Endometrial microvascular endothelial cells (primary cell): Measurements from ENCODE around the gene BCL10. TPM values are rescaled to one million over a fixed set of nuclear protein-coding genes. Genes with fewer than 3 reads are reported as not detected.

Experiments
- in situ Hi-C: cut with HindIII; loops from 2 replicates; pipeline ENCODE4 v1.10.0; 2017; ENCODE audit warnings: low sequenced_read_pairs, low pct_unique_long_range_greater_than_20kb; ENCODE audit errors: inconsistent ontology term
- total RNA-seq: library from RNA; depleted of rRNA; stranded (reverse); fragments of >200 nt; gene quantifications from one replicate; pipeline ENCODE4 v1.2.3, GENCODE V29; 2015; ENCODE audit errors: inconsistent ontology term

The BCL10 gene
- total RNA-seq, 1 donor from 2014 or later = 73.1 TPM

DNA sequence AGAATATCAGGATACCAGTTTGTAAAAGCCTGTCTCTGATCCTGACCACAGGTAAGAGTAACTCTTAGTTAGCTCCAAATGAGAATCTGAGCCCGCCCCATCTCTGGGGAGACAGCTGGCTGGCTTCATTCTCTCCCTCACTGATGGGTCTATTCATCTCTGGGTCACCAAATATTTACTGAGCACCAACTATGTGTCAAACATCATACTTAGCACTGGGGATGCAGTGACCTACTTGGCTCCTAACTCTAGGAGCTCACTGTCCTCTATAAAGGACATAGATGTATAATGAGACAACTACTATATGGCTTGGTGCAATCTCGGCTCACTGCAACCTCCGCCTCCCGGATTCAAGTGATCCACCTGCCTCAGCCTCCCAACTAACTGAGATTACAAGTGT lies 29.8 kb upstream of the BCL10 start:
- in situ Hi-C loops = no loop called here

DNA sequence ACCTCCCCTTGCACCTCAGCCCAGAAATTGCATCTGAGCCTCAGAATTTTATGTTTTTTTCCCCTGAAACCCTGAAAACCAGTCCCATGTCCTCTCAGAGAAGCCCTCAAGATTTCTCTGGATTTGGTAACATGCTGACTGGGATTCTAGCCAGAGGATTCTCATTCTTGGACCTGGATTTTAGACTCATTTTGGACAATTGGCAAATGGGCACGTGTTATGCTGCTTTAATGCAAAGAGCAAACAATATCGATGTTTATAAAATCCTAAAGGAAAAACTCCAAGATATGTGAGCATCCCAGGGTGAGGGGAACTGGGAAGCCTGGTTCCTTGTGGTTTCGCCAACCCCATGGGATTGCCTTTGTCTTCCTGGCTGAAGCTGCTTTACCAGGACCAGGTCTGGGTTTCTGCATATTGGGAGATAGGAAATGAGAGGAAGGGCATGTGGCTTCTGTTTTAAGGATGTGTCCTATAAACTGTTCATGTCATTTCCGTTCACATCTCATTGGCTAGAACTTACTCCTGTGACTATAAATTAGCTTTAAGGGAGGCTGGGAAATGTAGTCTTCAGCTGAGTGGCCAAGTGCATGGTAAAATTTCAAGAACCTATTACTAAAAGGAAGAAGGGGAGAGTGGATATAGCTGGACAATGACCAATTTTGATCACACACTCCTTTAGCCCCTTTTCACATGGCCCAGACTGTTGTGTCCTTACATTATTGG lies 27.2 kb upstream of the BCL10 start:
- in situ Hi-C loops = no loop called here

DNA sequence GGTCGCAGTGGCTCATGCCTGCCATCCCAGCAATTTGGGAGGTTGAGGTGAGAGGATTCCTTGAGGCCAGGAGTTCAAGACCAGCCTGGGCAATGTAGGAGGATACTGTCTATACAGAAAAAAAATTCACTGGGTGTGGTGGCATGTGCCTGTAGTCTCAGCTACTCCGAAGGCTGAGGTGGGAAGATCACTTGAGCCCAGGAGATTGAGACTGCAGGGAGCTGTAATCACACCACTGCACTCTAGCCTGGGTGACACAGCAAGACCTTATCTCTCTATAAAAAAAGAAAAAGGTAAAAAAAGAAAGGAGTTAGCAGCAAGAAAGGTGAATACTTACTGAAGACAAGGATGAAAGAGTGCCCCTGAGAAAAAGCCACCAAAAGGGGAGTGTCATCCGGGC lies 23.7 kb upstream of the BCL10 start:
- in situ Hi-C loops = no loop called here

DNA sequence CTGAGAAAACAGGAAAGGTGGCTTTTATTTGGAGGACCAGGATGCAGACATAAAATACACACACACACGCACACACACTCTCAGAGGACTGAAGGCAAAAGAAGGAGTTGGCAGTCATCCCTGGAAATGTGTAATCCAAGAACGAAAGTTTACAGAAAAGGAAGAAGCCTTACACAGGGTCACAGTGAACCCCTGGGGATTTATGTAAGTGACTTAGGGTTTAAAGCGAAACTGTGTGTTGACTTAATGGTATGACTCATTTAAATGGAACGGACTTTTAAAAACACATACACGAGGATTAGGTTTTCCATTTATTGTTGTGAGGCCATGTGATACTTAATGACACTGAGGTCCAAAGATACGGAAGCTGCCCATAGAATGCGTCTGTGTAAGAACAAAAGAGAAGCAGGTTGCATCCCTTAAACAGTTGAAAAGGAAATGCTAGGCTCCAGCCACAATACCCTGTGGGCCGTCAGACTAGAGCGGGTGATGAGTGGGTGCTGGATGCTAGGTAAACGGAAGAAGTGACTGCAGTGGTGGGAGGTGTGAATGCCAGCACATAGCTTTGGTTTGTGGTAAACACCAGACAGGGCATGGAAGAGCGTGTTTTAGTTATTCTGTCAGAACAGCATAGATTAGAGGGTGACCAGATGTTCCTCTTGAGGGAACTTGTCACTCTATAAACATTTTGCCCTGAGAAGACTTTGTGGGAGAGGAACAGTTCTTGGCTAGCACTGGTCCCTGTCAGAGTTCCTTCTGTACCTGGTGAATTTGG lies 21.6 kb upstream of the BCL10 start:
- in situ Hi-C loops = no loop called here

DNA sequence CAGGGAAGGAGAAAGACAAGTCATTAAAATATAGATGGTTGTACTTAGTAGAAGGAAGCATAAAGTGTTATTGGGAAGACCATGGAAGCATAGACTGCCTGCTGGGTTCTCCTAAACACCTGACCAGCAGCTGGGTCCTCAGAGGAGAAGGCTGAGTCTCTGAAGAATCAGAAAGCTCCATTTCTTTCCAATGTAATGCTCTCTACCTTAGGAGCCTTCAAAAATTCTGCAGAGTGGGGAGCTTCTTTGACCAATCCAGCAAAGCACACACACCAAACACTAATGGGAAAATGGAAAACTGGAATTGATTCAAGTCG lies 21.1 kb upstream of the BCL10 start:
- in situ Hi-C loops = no loop called here

DNA sequence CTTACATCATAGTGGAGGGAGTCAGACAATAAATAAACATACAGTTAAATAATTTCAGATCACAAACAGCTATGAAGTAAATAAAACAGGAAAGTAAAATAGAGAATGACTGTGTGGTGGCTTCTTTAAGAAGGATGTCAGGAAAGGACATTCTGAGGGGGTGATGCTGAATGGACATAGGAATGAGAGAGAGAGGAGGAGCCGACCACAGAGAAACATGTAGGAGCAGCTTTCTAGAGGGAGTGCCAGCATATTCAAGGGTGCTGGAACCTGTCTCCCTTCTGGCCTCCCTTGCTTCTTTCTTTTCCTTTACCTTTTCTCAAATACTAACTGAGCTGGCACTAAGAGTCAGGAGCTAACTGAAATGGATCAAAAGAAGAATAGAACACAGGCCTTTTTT lies 20.5 kb upstream of the BCL10 start:
- in situ Hi-C loops = no loop called here

DNA sequence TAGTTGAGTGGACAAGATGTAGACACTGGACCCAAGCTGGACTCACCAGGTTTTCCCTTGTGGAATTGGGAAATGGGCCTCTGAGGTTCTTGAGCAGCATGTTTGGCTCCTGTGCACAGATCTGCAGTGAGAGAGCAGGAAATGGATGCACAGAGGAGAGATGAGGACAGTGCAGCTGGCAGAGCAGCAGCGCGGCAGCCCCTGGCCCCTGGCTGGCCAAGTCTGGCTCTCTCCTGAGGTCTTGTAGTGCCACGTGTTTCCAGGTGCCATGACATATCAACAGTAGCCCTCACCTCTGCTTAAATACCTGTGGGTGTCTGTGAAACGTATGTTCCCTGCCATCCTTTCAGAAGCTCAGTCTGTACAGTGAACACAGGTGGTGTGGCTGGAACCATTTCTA lies 19.2 kb upstream of the BCL10 start:
- in situ Hi-C loops = no loop called here

DNA sequence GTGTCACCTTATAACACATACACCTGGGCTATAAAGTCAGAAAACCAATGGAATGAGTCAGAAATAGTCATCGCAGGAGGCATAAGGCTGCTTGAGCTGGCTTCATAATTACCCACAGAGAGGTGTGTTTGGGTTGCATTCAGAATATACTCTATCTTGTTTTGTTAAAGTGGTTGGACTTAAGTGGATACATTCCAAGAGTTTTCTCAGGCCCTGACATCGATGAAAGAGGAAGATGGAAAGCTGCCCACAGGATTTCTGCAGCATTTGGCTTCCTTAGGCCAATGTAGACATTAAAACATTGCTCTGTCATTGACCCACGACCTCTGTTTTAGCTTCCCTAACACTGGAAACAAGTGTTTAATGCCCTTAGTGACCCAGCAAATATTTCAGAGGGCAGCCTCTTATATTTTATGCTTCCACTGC lies 18.6 kb upstream of the BCL10 start:
- in situ Hi-C loops = no loop called here

DNA sequence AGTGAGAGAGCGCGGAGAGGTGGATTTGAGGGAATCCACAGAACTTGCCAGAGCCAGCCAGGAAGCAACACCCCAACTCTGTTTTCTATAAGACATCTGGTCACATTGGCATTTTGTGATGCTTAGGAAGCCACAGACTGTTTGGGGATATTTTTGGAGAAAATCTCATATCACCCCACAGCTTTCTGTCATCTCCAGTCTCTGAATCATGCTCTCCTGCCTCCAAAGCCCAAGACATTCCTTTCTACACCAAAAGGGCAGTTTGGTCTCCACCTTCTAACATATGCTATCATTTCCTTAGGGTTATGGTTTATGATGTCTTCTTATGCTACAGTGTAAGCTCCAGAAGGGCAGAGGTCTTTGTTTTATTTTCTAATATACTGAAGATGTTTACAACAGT lies 14.4 kb upstream of the BCL10 start:
- in situ Hi-C loops = no loop called here

DNA sequence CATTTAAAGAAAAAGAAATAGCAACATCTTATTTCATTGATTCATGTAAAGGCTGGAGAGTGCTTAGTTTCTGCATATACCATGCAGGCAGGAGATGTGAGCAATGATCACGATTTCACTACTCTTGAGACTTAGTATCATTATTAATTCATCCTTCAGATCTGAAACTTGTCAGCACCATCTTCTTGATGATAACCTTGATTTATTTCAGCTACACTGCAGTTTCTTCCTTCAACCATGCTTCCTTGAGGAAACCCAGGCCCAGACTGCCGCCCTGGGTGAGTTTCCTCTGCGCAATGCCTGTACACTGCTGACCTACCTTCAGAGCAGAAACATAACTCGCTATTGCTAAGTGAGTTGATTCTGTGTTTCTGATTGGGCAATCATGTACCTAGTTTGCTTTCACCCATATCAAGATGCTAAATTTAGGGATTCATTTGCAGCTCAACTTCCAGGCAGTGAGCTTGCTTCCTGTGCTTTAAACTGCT lies 13.5 kb upstream of the BCL10 start:
- in situ Hi-C loops = no loop called here

DNA sequence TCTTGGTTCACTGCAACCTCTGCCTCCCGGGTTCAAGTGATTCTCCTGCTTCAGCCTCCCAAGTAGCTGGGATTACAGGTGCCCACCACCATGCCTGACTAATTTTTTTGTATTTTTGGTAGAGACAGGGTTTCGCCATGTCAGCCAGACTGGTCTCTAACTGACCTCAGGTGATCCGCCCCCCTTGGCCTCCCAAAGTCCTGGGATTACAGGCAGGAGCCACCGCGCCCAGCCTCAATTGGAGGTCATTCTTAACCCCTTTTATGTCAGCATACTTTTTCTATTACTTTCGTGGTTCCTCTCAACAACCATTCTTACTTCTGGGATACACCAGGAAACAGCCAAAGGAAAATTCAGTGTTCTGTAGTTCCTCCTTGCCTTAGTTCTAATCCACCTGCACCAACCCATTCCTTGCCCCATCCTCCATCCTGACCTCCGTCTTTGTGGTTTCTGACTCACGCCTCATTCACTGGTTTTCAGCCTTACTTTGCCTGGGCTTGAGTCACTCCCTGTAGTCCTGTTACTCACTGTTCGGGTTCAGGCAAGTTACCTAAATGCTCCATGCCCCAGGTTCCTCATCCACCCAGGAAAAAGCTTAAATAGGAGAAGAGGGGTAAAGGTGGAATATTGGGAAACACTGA lies 12.9 kb upstream of the BCL10 start:
- in situ Hi-C loops = no loop called here

DNA sequence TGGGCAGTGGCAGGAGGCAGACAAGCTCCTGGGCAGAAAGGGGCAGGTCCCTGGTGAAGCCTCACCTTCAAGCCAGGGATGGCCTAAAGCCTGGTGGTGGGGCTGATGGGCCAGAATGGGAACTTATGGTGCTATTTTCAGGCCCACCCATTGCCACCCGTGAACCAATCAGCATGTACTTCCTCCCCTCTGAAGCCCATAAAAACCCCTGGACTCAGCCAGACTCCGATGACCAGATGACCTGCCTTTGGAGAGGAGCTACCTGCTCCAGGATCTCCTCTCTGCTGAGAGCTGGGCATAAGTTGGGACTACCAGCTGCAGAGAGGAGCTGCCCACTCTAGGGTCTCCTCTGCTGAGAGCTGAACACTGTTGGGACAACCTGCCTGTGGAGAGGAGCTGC lies 7.8 kb upstream of the BCL10 start:
- in situ Hi-C loops = no loop called here

DNA sequence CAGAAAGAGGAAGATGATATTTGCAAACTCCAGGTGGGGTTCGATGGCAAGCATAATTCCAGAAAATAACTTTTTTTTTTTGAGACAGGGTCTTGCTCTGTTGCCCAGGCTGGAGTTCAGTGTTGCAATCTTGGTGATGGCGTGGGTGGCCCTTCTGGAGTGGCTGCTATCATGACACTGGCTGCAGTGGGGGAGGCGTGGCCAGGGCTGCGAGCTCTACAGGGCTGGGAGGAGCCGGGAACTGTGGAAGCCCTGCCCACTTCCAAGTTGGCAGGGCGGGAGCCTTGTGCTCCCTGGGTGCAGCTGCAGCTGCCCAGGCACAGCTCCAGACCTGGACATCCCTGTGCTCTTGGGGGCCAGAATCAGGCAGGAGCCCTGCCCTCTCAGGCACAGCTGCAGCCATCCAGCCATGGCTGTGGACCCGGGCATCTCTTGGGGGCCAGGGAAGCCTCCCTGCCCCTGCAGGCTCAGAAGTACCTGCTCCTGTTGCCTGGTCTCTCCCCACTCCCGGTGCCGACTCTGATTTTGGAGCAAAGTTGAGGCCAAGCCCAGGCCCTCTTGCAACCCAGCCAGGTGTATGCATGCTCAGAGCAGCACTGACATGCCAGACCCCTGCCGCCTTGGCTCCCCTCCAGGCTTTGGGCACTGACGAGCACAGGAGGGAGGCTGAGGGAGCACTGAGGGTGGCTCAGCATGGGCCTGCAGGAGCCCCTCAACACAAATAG lies 7.2 kb upstream of the BCL10 start:
- in situ Hi-C loops = no loop called here

DNA sequence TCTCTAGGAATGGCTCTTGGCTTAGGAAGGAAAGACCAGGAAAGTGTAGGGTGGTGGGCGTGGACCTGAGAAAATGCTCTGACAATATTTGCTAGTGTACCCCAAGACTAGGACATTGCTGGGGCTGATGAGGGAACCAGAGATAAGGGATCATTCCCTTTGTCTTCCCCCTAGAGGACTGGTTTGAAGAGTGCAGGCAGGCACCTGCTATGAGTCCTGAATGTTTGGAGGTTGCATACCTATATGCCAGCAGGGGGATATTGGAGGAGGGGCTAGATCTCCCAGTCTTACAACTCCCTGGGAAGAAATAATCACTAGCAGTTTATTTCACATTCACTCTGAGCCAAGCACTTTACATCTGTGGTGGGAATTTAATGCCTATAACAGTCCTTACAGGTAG lies 6.0 kb upstream of the BCL10 start:
- in situ Hi-C loops = no loop called here

DNA sequence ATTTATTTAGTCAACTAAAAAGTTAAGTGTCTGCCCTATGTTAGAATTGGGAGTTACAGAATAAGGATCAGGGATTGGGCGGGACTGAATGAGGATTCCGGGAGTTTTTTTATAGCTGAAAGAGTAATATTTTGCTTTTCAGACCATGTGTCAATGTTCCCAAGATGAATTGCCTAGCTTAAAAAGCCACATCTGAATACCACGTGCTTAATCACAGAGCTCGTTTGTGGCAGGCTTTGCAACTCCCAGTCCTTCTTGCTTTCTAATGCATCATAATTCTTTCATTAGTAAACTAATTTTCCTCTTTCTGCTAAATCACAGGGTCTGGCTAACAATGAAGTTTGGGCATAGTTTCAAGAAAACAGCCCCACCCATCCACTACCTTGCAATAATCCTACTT lies 4.2 kb upstream of the BCL10 start:
- in situ Hi-C loops = no loop called here

DNA sequence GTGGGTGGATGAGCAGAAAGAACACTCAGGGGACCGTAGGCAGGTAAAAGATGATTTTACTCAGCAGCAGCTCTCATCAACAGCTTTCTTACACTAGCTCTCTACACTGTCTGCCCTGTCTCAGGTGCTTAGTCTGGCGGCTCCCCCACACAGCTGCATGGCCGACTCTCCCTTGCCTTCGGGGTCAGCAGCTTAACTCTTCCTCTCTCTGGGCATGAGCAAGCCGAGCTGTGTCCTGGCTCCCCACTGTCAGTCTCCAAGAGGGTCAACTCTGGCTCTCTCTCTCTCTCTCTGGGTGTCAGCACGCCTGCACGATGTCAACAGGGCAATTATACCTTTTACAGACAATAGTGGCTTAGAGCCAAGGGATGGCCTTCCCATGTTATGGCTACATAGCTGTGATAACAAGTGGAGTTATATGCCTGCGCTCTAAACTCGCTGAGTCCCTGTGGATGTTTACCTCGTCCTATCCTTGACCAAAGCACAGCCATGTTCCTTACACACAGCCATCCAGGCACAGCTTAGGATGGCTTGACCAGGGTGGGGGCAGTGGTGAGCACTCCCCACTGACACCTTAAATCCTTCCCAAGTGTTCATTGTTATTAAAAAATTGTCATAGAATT lies 3.1 kb upstream of the BCL10 start:
- in situ Hi-C loops = no loop called here

DNA sequence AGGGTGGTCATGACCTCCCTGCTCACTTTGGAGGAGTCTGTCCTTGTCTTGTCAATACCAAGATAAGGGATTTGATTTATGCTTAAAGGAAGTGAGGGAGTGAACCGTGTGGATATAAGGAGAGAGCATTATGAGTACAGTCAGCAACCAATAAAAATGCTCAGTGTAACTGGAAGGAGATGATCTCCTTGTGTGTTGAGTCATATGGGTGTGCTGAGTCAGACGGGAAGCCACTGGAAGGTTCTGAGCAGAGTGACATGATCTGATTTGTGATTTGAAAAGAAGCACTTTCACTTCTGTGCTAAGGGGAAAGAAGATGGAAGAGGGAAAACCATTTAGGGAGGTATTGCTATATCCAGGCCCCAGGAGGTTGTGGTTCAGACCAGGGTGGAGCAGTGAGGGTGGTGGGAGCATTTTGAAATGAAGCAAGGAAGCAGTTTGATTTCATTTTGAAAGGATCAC lies 2.5 kb upstream of the BCL10 start:
- in situ Hi-C loops = no loop called here

DNA sequence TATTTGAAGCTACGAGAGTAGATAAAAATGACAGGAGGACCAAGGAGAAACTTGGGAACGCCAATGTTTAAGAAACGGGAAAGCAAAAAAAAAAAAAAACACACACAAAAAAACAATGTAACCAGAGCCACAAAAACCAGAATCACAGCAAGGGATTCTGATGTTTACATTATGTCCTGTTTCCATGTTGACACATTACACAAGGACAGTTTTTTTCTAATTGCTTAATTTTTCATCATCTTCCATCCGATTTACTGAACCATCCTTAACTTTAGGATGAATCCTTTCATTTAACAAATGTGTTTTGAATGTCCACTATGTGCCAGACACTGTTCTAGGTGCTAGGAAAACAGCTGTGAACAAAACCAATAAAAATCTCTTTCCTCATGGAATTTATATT lies 1.4 kb upstream of the BCL10 start:
- in situ Hi-C loops = no loop called here
